Measurements from ENCODE around the gene ERFL. TPM values are rescaled to one million over a fixed set of nuclear protein-coding genes. Genes with fewer than 3 reads are reported as not detected.
"Not testable (repeated sequence)": the region's sequence is repeated elsewhere in the genome, so short reads cannot be mapped to it uniquely, and the experiment has no call there.

The ERFL gene
- total RNA-seq, 1 experiment from 2014 or later = 0.79 TPM

DNA sequence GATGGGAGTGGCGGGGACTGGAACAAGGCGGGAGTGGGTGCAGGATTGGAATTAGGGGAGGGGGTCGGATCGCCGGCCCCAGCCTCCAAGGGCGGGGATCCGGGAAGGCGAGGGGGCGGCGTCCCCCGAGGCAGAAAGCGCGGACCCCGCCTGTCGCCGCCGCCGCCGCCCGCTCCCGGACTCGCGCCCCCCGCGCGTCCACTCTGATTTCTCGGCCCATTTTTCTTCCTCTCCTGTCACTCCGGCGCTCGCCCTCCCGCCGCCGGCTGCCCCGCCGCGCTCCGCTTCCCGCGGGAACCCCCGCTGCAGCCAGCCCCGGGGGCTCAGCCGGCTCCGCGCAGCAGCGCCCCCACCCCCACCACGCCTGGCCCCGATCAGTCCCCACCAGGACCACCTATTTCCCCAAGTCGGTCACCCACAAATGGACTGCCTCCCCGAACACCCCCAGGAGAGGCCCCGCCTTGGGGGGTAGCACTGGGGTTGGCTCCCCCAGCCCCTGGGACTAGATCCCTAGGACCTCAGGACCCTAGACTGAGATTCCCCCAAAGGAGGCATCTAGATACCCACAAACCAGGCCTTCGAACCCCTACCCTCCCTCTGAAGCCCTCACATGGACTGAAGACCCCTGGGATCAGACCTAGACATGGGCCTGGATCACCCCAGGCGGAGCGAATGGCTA is 12.6 kb upstream of the ERFL start:
- H3K4me3 ChIP-seq (replicated peaks in 1 of 2; ENCODE audit: low read depth in 1 of 2, low read length in 2 of 2) = no peak overlapping the region
- no peak overlapping the region for H3K27ac ChIP-seq (ENCODE audit: low read depth, low read length)
- DNase-seq (ENCODE audit: low read depth, low spot score) = no peak
- ChIA-PET RAD21 (ENCODE audit: low non-redundant PET in 1 of 2, low total read pairs in 2 of 2, uncharacterized antibody in 2 of 2, unreplicated experiment in 2 of 2) (no interaction called here), CTCF (no interaction called here), POLR2A (no interaction called here)
- TF ChIP-seq CBX3 (IDR thresholded peaks at IDR 0.05; ENCODE audit: low read depth) (no peak), POLR2A (IDR thresholded peaks at IDR 0.05; ENCODE audit: borderline replicate concordance, extremely low read depth, insufficient read depth, insufficient read length) (no peak), CEBPB (IDR thresholded peaks at IDR 0.05; ENCODE audit: low read depth) (no peak)
- TF ChIP-seq, protein P1, sequence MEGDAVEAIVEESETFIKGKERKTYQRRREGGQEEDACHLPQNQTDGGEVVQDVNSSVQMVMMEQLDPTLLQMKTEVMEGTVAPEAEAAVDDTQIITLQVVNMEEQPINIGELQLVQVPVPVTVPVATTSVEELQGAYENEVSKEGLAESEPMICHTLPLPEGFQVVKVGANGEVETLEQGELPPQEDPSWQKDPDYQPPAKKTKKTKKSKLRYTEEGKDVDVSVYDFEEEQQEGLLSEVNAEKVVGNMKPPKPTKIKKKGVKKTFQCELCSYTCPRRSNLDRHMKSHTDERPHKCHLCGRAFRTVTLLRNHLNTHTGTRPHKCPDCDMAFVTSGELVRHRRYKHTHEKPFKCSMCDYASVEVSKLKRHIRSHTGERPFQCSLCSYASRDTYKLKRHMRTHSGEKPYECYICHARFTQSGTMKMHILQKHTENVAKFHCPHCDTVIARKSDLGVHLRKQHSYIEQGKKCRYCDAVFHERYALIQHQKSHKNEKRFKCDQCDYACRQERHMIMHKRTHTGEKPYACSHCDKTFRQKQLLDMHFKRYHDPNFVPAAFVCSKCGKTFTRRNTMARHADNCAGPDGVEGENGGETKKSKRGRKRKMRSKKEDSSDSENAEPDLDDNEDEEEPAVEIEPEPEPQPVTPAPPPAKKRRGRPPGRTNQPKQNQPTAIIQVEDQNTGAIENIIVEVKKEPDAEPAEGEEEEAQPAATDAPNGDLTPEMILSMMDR (IDR thresholded peaks at IDR 0.05 in 2 of 3, conservative IDR thresholded peaks at IDR 0.05 in 1 of 3; ENCODE audit: borderline replicate concordance in 1 of 3, insufficient read depth in 1 of 3, low read depth in 2 of 3, low read length in 2 of 3) = no peak
- no peak overlapping the region for H2AFZ ChIP-seq (ENCODE audit: low read depth, low read length, poor library complexity, severe bottlenecking)
- peaks cover 0 to 6% of the 10 kb centered on the region in 2 experiments; a peak in 2 of 4 replicates for H3K4me1 ChIP-seq (ENCODE audit: control insufficient read depth in 1 of 2, insufficient read depth in 2 of 2, low read length in 2 of 2)
- no peak overlapping the region for H3K9ac ChIP-seq (ENCODE audit: low read length)
- BruUV-seq (replicated peaks) = no TSS peak
- ATAC-seq = no peak
- H3K9me3 ChIP-seq (ENCODE audit: control insufficient read depth in 1 of 2, insufficient read depth in 1 of 2, low read depth in 1 of 2, low read length in 2 of 2) = no peaks in the 10 kb centered on the region
- H4K20me1 ChIP-seq (ENCODE audit: insufficient read depth) = no peaks in the 10 kb centered on the region
- no peaks in the 10 kb centered on the region for H3K9me2 ChIP-seq (ENCODE audit: insufficient read depth)
- H3K27me3 ChIP-seq (ENCODE audit: insufficient read depth, low read length) = no peaks in the 10 kb centered on the region
- no peaks in the 10 kb centered on the region for H3K79me2 ChIP-seq (ENCODE audit: insufficient read depth, low read length)
- H3K36me3 ChIP-seq (ENCODE audit: control insufficient read depth in 1 of 2, insufficient read depth in 2 of 2, low read length in 2 of 2) = no peaks in the 10 kb centered on the region
- no peak overlapping the region for H3K4me2 ChIP-seq (ENCODE audit: low read length)
- intact Hi-C loops (cut with micrococcal nuclease) = no loop called here

DNA sequence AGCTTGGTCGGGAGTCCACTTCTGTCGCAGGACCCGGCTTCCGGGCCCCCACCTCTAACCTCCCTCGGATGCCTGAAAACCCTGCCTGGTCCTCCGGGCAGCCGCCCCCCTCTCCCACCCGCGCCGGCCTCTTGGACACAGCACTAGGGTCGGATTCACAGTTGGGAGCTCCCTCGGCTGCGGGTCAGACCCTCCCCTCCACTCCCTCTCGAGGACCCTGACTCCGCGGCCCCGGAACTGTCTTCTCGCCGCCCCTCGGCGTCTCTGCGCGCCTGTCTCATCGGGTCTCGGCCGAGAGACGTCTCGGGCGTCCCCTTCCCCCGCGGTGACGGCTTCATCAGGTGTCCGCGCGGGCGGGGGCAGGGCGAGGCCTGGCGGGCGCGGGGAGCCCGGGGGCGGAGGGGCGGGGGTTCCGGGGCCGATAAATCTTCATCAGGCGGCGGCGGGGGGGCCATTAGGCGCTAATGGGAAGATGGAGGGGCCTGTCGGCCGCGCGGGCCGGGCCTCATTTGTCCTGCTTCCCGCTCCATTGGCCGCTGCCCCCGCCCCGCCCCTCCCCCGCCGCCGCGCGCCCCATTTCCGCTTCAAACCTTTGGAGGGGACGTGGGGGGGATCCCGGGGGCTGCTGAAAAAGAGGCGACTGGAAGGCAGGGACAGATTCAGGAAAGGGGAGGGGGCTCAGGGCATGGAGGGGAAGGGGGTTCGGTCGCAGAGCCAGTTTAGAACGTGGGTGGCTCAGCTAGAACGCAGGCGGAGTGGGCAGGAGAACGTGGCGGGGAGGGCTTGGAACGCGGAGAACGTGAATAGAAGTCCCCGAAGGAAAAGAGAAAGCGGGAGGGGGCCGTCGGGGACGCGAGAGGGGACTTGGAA is 11.8 kb upstream of the ERFL start:
- Histone ChIP-seq H3K4me3 (replicated peaks in 1 of 2; ENCODE audit: low read depth in 1 of 2, low read length in 2 of 2) (no peak overlapping the region), H3K4me2 (ENCODE audit: low read length) (no peak overlapping the region), H3K79me2 (ENCODE audit: insufficient read depth, low read length) (no peaks in the 10 kb centered on the region), H3K36me3 (ENCODE audit: control insufficient read depth in 1 of 2, insufficient read depth in 2 of 2, low read length in 2 of 2) (no peaks in the 10 kb centered on the region), H2AFZ (ENCODE audit: low read depth, low read length, poor library complexity, severe bottlenecking) (no peak overlapping the region), H3K4me1 (ENCODE audit: control insufficient read depth in 1 of 2, insufficient read depth in 2 of 2, low read length in 2 of 2) (peaks cover 0 to 6% of the 10 kb centered on the region in 2 experiments; a peak in 2 of 4 replicates), H3K9me2 (ENCODE audit: insufficient read depth) (no peaks in the 10 kb centered on the region), H3K27ac (ENCODE audit: low read depth, low read length) (no peak overlapping the region), H4K20me1 (ENCODE audit: insufficient read depth) (no peaks in the 10 kb centered on the region), H3K27me3 (ENCODE audit: insufficient read depth, low read length) (no peaks in the 10 kb centered on the region), H3K9ac (ENCODE audit: low read length) (no peak overlapping the region), H3K9me3 (ENCODE audit: control insufficient read depth in 1 of 2, insufficient read depth in 1 of 2, low read depth in 1 of 2, low read length in 2 of 2) (no peaks in the 10 kb centered on the region)
- no peak for DNase-seq (ENCODE audit: low read depth, low spot score)
- intact Hi-C loops (cut with micrococcal nuclease) = no loop called here
- ChIA-PET CTCF (no interaction called here), POLR2A (no interaction called here), RAD21 (ENCODE audit: low non-redundant PET in 1 of 2, low total read pairs in 2 of 2, uncharacterized antibody in 2 of 2, unreplicated experiment in 2 of 2) (no interaction called here)
- BruUV-seq (replicated peaks) = no TSS peak
- no peak for TF ChIP-seq ZNF274 (IDR thresholded peaks at IDR 0.05; ENCODE audit: low read depth, low read length)
- TF ChIP-seq EZH2 (IDR thresholded peaks at IDR 0.05) = no peak
- no peak for TF ChIP-seq EZH2phosphoT487 (IDR thresholded peaks at IDR 0.05; ENCODE audit: borderline replicate concordance)
- TF ChIP-seq YY1 (IDR thresholded peaks at IDR 0.05; ENCODE audit: extremely low read depth, insufficient replicate concordance, low read depth, low read length) = no peak
- no peak for ATAC-seq

GRCh38 chr19:41939209-41939608 is 11.0 kb upstream of the ERFL start:
- H3K9ac ChIP-seq (ENCODE audit: low read length); H3K4me2 ChIP-seq (ENCODE audit: low read length); H3K79me2 ChIP-seq (ENCODE audit: insufficient read depth, low read length); H4K20me1 ChIP-seq (ENCODE audit: insufficient read depth); H3K9me2 ChIP-seq (ENCODE audit: insufficient read depth); H3K9me3 ChIP-seq (ENCODE audit: control insufficient read depth in 1 of 2, insufficient read depth in 1 of 2, low read depth in 1 of 2, low read length in 2 of 2); H3K36me3 ChIP-seq (ENCODE audit: control insufficient read depth in 1 of 2, insufficient read depth in 2 of 2, low read length in 2 of 2); RAD21 ChIA-PET (ENCODE audit: low non-redundant PET in 1 of 2, low total read pairs in 2 of 2, uncharacterized antibody in 2 of 2, unreplicated experiment in 2 of 2); H3K27me3 ChIP-seq (ENCODE audit: insufficient read depth, low read length); BruUV-seq (replicated peaks); H3K27ac ChIP-seq (ENCODE audit: low read depth, low read length); intact Hi-C loops (cut with micrococcal nuclease); H3K4me3 ChIP-seq (replicated peaks in 1 of 2; ENCODE audit: low read depth in 1 of 2, low read length in 2 of 2); POLR2A ChIA-PET; DNase-seq (ENCODE audit: low read depth, low spot score); ATAC-seq; H2AFZ ChIP-seq (ENCODE audit: low read depth, low read length, poor library complexity, severe bottlenecking); CTCF ChIA-PET: not testable (repeated sequence)
- H3K4me1 ChIP-seq (ENCODE audit: control insufficient read depth in 1 of 2, insufficient read depth in 2 of 2, low read length in 2 of 2) = peaks cover 0 to 10% of the 10 kb centered on the region in 2 experiments; a peak in 2 of 4 replicates

Measured in HCT116 (cell line).